Measurements from ENCODE around the gene CFLAR.
A peak's percentile ranks its signal among the peaks of the same experiment; 100 is the strongest.

CFLAR gene

GRCh38 chr2:201116115-201116958, at the start of gene CFLAR:
Gene CFLAR, plus strand, starts transcription at chr2:201116164. Its CDS starts 13,702 bp downstream, at chr2:201129866.
- peak; percentile 72 to 74 for DNase-seq

- no peak for DNase-seq
Observed at GRCh38 chr2:201070948-201071478, 45.0 kb upstream of the CFLAR start.

- DNase-seq = peak; percentile 87
Observed at GRCh38 chr2:201071479-201072200, 44.3 kb upstream of the CFLAR start, which contains the start of the genes HYCC2 and NDUFB3. Gene HYCC2, minus strand, starts transcription at chr2:201071671. Its CDS starts 47,662 bp downstream, at chr2:201024009. Gene NDUFB3, plus strand, starts transcription at chr2:201072001. Its CDS starts 6,882 bp downstream, at chr2:201078883.

- DNase-seq = no peak
Observed at GRCh38 chr2:201072201-201072530, 43.8 kb upstream of the CFLAR start.

GRCh38 chr2:201073071-201073470, 42.9 kb upstream of the CFLAR start:
- no peak for DNase-seq

- DNase-seq = no peak
Observed at GRCh38 chr2:201074996-201075395, 41.0 kb upstream of the CFLAR start.

- no peak for DNase-seq
Observed at GRCh38 chr2:201084863-201085262, 31.1 kb upstream of the CFLAR start.

- DNase-seq = no peak
Observed at GRCh38 chr2:201090574-201090973, 25.4 kb upstream of the CFLAR start.

- DNase-seq = no peak
Observed at GRCh38 chr2:201093573-201093972, 22.4 kb upstream of the CFLAR start.

GRCh38 chr2:201100497-201100896, 15.5 kb upstream of the CFLAR start:
- no peak for DNase-seq

- DNase-seq = no peak
Observed at GRCh38 chr2:201105759-201106158, 10.2 kb upstream of the CFLAR start.

GRCh38 chr2:201107624-201108023, 8.3 kb upstream of the CFLAR start:
- no peak for DNase-seq

- no peak for DNase-seq
Observed at GRCh38 chr2:201108341-201108740, 7.6 kb upstream of the CFLAR start.

GRCh38 chr2:201109186-201109585, 6.8 kb upstream of the CFLAR start:
- DNase-seq = no peak

GRCh38 chr2:201110615-201111014, 5.3 kb upstream of the CFLAR start:
- no peak for DNase-seq

GRCh38 chr2:201111096-201111495, 4.9 kb upstream of the CFLAR start:
- DNase-seq = no peak

GRCh38 chr2:201114350-201114749, 1.6 kb upstream of the CFLAR start:
- DNase-seq = no peak

- no peak for DNase-seq
Observed at GRCh38 chr2:201114846-201115245, 1.1 kb upstream of the CFLAR start.

GRCh38 chr2:201116959-201117734, 1.2 kb downstream of the CFLAR start:
- DNase-seq = peak in 1 of 2 donors; percentile 32

GRCh38 chr2:201117735-201118094, 1.8 kb downstream of the CFLAR start:
- peak in 1 of 2 donors; percentile 31 for DNase-seq

GRCh38 chr2:201118121-201118960, 2.4 kb downstream of the CFLAR start:
- peak; percentile 76 to 80 for DNase-seq
